NAMALWA (cell line): Measurements from ENCODE around the gene UBAC2.
"Not testable (repeated sequence)": the region's sequence is repeated elsewhere in the genome, so short reads cannot be mapped to it uniquely, and the experiment has no call there.

Experiments
- DNase-seq: peaks from one replicate; pipeline ENCODE4 v3.0.0-alpha.2; 2015; ENCODE audit warnings: low spot score

The UBAC2 gene

GRCh38 chr13:99380921-99381645 is 180.4 kb downstream of the UBAC2 start:
- DNase-seq: no peak

GRCh38 chr13:99381766-99382165 is 181.1 kb downstream of the UBAC2 start:
- no peak for DNase-seq

GRCh38 chr13:99382428-99383133 is 181.9 kb downstream of the UBAC2 start:
- DNase-seq: no peak

GRCh38 chr13:99383511-99383921 is 182.9 kb downstream of the UBAC2 start:
- no peak for DNase-seq

GRCh38 chr13:99383946-99384345 is 183.3 kb downstream of the UBAC2 start:
- DNase-seq: no peak

GRCh38 chr13:99384468-99384867 is 183.8 kb downstream of the UBAC2 start:
- DNase-seq: no peak

- no peak for DNase-seq
Observed at GRCh38 chr13:99385161-99385560, 184.5 kb downstream of the UBAC2 start.

GRCh38 chr13:99385940-99386339 is 185.3 kb downstream of the UBAC2 start:
- DNase-seq: no peak

- no peak for DNase-seq
Observed at GRCh38 chr13:99386495-99386894, 185.8 kb downstream of the UBAC2 start.

GRCh38 chr13:99386911-99387788 is 186.5 kb downstream of the UBAC2 start:
- DNase-seq: peak; percentile 93

- no peak for DNase-seq
Observed at GRCh38 chr13:99388334-99388923, 187.8 kb downstream of the UBAC2 start.

- DNase-seq: not testable (repeated sequence)
Observed at GRCh38 chr13:99389094-99389493, 188.4 kb downstream of the UBAC2 start.

- DNase-seq: no peak
Observed at GRCh38 chr13:99389520-99390304, 189.1 kb downstream of the UBAC2 start.

GRCh38 chr13:99390601-99391000 is 189.9 kb downstream of the UBAC2 start:
- no peak for DNase-seq

- DNase-seq: no peak
Observed at GRCh38 chr13:99391781-99392469, 191.3 kb downstream of the UBAC2 start.

- DNase-seq: no peak
Observed at GRCh38 chr13:99392470-99393135, 191.9 kb downstream of the UBAC2 start.

- not testable (repeated sequence) for DNase-seq
Observed at GRCh38 chr13:99393391-99393790, 192.7 kb downstream of the UBAC2 start.

GRCh38 chr13:99393791-99394735 is 193.4 kb downstream of the UBAC2 start:
- DNase-seq: no peak

GRCh38 chr13:99395436-99395835 is 194.8 kb downstream of the UBAC2 start:
- DNase-seq: no peak
